A204.1 (cell line): ENCODE data around the gene MN1.

Experiments
- FAIRE-seq: peaks from 2 replicates; lab custom pipeline; 2012; peaks lifted over from hg19 to GRCh38; lab: Jason Lieb, UNC

MN1 gene

DNA sequence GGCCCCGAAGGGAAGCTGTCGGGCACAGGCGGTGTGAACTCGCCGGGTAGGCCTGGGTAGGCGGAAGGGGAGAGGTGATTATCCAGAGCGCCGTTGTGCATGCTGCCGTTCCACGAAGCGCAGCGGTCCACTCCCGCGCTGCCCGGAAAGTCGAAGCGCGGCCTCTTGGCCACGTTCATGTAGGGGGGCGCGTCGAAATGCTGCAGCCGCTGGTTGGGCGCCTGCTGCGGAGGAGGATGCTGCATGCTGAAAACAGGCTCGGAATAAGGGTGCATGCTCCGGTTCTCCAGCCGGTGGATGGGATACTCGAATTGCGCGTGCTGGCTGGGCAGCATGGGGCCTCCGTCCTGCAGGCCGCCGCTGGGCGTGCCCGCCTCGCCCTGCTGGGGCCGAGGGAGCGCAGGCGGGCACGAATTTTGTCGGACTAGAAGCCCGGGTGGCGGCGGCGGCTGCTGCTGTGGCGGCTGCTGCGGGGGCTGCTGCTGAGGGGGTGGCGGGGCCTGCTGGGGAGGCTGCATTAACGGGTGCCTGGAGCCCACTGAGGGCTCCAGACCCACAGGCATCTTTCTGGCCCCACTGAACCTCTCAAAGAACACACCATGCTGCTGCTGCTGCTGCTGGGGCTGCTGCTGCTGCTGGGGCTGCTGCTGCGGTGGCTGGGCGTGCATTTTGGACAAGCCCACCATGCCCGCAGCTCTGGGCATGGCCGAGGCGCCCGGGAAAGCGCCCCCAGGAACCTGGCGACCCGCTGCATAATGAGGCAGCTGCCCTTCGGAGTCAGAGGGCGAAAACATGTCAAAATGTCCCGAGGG lies 2.3 kb downstream of the MN1 start:
- FAIRE-seq: no peak

DNA sequence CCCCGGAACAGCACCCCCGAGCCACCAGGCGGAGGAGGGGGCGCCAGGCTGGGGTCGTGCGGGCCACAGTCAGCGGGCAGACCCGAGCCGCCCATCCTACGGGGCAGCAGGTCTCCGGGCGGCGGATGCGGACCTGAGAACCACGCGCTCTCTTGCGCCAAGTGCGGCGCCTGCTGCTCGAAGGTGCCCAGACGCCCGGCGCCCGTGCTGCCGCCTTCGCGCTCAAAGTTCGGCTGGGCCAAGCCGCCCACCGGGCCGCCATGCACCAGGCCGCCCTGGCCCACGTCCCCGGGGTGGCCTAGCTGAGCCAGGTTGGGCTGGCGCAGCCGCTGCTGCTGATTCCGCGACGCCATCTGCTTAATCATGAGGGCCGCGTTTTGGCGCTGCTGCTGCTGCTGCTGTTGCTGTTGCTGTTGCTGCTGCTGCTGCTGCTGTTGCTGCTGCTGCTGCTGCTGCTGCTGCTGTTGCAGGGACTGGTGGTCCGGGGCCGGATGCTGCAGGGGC lies 3.0 kb downstream of the MN1 start:
- FAIRE-seq: no peak

- no peak for FAIRE-seq
These were observed 3.8 kb downstream of the MN1 start for GRCh38 chr22:27797520-27798391.

GRCh38 chr22:27796829-27797519 lies 4.6 kb downstream of the MN1 start:
- no peak for FAIRE-seq

GRCh38 chr22:27795696-27796517 lies 5.6 kb downstream of the MN1 start:
- FAIRE-seq: no peak

- no peak for FAIRE-seq
These were observed 6.5 kb downstream of the MN1 start for GRCh38 chr22:27795053-27795452.

- FAIRE-seq: no peak
These were observed 7.3 kb downstream of the MN1 start for GRCh38 chr22:27794226-27794625.

- no peak for FAIRE-seq
These were observed 8.0 kb downstream of the MN1 start for GRCh38 chr22:27793576-27793975.

DNA sequence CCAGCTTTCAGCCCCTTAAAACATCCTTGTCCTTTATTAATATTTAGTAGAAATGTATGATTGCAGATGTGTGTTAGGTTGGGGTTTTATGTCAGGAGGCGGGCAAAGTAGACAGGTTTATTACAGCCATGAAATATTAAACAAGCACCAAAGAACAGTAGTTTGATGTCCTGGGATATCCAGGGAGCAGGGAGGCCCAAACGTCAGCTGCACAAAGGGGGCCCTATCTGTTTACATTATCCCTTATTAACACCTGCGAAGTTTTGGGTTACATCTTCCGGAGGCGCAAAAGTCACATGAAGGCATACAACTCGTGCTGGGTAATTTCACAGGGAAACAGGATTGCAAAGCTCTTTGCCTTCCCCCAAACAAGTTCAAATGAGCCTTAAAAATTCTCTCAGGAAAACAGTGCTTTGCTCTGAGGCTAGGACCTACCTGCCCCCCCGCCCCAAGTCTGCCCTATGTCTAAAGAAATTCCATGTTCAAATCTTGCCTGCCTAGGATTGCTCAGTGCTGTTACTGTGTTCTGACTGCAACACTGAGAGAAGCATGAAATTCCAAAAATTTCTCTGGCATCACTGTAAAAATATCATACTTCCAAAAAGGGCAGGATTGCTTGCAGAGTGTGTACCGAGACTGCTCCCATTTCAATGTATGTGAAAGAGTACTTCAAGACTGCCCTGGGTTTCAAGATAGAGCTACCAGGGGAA lies 8.9 kb downstream of the MN1 start:
- FAIRE-seq: no peak

- no peak for FAIRE-seq
These were observed 9.7 kb downstream of the MN1 start for GRCh38 chr22:27791859-27792241.

GRCh38 chr22:27791159-27791858 lies 10.2 kb downstream of the MN1 start:
- FAIRE-seq: no peak

- no peak for FAIRE-seq
These were observed 11.0 kb downstream of the MN1 start for GRCh38 chr22:27790376-27791158.

DNA sequence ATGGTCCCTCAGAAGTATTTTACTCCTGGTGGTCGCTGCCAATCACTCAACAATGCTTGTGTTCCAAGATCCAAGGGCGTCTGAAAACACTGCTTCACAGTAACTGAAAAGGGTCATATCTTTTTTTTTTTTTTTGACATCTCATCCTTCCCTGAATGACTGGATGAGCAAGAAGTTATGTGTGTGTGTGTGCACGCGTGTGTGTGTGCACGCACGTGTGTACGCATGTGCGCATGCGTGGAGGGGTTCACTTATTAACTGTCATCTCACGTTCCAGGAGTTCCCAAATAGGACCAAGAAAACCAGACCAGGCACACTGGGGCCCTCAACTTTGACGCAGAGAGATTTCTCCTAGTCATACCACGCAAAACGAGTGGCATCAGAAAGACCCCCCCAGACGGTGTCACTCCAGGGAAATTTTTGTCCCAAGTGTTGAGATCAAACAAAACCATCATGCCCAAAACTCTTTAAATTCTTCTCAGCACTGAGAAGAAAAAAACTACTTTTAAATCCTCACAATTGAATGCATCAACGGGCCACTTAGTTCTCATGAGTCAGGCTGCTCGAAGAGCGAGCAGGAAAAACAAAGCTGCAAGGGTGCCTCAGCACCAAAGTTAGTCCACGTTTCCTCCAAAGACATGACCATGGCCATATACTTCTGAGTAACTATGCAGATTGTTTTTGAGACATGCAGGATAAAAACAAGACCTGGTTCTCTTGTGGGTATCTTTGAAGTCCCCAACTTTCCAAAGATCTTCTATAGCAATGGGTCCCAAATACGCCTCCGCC lies 12.9 kb downstream of the MN1 start:
- FAIRE-seq: no peak

GRCh38 chr22:27786965-27787364 lies 14.6 kb downstream of the MN1 start:
- FAIRE-seq: no peak

- no peak for FAIRE-seq
These were observed 15.1 kb downstream of the MN1 start for GRCh38 chr22:27786291-27786932.

DNA sequence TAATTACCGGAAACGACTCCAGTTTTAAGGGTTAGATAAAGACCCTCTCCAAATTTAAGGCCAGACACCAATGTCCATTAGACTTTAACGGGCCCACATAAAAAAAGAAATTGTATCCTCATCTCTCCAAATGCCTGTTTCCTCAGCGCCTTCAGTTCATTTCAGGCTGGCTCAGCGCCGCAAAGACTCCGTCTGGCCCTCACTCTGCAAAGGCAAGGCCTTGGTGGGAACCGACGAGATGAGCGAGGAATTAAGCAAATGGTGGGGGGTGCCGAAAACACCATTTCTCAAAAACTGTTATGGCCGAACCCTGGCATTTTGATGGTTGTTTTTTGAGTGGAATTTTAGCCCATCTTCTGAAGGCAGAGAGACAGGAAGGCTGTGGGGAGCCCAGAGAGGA lies 15.7 kb downstream of the MN1 start:
- no peak for FAIRE-seq

DNA sequence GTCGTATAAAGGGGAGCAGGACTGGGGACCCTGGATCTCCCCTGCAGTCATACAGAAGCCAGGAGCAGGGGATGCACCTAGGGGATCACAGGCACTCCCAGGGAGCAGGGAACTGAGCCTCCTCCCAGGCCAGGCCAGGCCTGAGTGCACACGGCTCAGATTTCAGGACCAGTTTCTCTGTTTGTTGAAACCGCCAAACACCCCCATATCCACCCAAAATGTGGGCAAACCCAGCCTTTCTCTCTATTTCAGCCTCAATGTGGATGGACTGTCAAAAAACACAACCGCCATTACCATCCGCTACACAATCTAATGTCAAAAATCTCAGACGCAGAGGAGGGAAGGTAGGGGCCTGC lies 17.5 kb downstream of the MN1 start:
- FAIRE-seq: no peak

DNA sequence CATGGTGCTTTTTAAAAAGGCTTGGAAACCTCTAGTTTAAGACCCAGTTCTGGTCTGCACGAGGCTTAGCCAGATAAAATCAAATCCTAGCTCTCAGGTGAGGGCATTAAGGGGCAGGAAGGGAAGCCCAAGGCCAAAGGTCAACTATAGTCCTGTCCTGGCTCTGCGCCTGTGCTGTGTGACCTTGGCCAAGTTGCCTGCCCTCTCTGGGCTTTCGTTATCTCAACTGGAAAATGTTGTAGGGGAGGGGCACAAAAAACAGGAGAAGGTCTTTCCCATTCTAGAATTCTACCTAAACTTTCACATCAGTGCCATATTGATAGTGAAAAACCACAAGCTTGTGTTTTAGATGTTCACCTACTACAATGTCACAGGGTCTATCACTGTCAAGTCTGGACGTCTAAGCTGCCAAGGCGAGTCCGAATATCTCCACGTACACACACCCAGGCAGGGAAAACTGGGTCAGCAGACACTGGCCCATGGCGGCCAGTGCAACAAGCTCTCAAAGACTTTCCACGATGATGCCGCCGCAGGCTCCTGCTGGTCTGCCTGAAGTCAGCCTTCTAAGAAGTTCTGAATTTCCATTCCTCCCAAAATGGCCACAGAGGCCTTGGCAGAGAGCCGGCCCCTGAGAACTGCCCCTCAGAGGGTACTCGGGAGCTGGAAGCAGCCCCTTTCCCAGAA lies 18.0 kb downstream of the MN1 start:
- FAIRE-seq: no peak
